NCI-H345 treated with DMSO at 0.1 percent for 48 hours (cell line): ENCODE data around the gene MIAT.

Experiments used
- DNase-seq: peaks from one replicate; lab custom pipeline; 2025; ENCODE audit not compliant: unreplicated experiment; lab: John Stamatoyannopoulos, UW

Gene MIAT

DNA sequence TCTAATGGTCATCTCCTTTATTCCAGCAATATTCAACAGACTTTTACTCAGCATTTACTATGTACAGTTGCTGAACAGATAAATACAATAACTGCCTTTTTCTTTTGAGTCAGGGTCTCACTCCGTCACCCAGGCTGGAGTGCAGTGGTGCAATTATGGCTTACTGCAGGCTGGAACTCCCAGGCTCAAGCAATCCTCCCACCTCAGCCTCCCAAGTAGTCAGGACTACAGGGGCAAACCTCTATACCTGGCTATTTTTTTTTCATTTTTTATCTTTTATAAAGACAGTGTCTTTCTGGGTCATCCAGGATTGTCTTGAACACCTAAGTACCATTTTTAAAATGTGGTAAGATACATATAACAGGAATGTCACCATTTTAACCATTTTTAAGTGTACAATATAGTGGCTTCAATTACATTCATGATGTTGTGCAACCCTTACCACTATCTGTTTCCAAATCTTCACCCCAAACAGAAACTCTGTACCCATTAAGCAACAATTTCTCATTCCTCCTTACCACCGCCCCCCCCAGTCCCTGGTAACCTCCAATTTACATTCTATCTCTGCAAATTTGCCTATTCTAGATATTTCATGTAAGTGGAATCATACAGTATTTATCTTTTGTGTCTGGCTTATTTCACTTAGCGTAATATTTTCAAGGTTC is 67.8 kb downstream of the MIAT start:
- DNase-seq = no peak
